DND-41 (cell line): Measurements from ENCODE around the gene WDFY4.

Experiments
- EZH2 ChIP-seq: IDR thresholded peaks from 3 replicates; pipeline ENCODE4 v1.6.1; 2012; ENCODE audit warnings: borderline replicate concordance, low read depth, mild to moderate bottlenecking, moderate library complexity, low read length, inconsistent platforms; ENCODE audit not compliant: severe bottlenecking
- TF ChIP-seq, protein P1 (sequence below): IDR thresholded peaks from 2 replicates; pipeline ENCODE4 v1.5.1; 2012; ENCODE audit warnings: borderline replicate concordance, low read length, moderate library complexity, mild to moderate bottlenecking; ENCODE audit not compliant: poor library complexity, severe bottlenecking; ENCODE audit errors: extremely low read depth

DNA sequence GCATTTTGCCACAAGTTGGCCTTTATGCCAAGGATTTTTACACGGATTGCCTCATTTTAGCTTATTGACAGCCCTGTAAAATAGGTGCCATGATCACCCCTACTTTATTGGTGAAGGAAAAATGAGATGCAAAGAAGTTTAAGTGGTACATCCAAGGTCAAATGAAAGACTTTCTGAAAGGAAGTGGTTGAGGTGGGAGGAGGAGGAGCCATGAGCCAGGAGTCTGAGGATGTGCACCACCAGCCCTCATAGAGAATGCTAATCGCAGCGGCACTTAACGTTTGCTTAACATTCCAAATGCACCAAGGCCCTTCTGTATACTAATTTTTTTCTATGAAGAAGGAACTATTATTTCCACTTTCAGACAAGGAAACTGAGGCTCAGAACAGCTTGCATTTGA is 286.0 kb downstream of the WDFY4 start:
- no peak for TF ChIP-seq EZH2
- TF ChIP-seq, protein P1, sequence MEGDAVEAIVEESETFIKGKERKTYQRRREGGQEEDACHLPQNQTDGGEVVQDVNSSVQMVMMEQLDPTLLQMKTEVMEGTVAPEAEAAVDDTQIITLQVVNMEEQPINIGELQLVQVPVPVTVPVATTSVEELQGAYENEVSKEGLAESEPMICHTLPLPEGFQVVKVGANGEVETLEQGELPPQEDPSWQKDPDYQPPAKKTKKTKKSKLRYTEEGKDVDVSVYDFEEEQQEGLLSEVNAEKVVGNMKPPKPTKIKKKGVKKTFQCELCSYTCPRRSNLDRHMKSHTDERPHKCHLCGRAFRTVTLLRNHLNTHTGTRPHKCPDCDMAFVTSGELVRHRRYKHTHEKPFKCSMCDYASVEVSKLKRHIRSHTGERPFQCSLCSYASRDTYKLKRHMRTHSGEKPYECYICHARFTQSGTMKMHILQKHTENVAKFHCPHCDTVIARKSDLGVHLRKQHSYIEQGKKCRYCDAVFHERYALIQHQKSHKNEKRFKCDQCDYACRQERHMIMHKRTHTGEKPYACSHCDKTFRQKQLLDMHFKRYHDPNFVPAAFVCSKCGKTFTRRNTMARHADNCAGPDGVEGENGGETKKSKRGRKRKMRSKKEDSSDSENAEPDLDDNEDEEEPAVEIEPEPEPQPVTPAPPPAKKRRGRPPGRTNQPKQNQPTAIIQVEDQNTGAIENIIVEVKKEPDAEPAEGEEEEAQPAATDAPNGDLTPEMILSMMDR, result no peak
